ENCODE data around the gene SPINK4.
A peak's percentile ranks its signal among the peaks of the same experiment; 100 is the strongest.

Gene SPINK4, protein sequence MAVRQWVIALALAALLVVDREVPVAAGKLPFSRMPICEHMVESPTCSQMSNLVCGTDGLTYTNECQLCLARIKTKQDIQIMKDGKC

DNA sequence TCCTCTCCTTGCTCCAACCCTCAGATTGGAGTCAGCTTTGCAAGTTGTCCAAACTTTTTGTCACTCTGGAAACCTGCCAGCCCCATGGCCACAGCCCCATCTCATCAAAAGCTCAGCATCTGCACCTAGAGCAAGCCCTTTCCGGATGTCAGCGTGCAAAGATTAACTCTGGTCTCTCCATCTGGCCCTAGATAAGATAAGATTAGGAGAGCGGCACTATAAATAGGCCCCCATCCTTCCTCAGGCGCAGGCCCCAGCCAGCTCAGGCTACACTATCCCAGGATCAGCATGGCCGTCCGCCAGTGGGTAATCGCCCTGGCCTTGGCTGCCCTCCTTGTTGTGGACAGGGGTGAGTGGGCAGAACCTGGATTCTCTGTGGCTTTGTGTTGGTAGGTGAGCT is at the start of gene SPINK4:
Gene SPINK4 (plus strand): TSS at position 247 of the 400 bp plus-strand sequence. CDS start 42 bp downstream, at position 289.
- no peak for DNase-seq (ENCODE audit: low read depth)

DNA sequence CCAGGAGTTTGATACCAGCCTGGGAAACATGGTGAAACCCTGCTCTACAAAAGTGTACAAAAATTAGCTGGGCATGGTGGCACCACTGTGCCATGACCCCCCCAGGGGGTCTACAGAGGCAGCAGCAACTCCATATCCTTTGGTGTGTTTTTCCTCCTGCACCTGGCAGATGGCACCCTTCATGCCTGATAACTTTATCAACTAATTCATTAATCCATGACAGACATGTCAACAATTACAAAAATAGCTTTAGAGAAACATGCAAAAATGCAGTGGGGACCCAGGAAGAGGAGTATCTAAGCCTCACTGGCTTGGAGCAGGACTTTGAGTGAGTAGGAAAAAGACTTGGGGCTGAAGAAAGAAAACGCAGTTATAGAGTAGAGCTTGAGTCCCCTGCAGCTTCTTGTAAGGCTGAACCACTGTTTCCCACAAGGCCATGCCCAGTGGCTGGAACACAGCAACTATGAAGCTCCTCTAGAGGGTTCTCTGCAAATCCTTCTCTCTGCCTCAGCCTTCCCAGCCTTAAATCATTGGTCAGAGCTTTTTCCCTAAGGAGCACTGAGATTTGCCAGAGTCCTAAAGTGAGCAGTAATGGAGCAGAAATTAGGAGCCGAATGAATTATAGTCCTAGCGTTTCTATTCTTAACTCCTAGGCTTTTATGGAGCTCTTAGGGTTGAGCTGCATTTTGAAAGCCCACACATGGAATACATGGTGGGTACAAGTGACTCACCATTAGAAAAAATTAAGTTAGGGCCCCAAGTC is 47.3 kb upstream of the SPINK4 start:
- peak; percentile 71 for DNase-seq (ENCODE audit: low read depth)

DNA sequence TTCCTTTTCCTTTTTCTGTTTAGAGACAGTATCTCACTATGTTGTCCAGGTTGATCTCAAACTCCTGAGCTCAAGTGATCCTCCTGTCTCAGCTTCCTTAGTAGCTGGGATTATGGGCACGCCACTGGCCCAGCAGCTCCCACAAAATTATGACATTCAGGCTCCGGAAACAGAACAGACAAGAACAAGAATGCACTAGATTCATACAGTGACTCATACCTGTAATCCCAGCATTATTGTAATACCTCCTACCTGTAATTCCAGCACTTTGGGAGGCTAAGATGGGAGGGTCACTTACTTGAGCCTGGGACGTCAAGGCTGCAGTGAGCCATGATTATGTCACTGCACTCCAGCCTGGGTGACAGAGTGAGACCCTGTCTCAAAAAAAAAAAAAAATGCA is 46.1 kb upstream of the SPINK4 start:
- DNase-seq (ENCODE audit: low read depth), result no peak

DNA sequence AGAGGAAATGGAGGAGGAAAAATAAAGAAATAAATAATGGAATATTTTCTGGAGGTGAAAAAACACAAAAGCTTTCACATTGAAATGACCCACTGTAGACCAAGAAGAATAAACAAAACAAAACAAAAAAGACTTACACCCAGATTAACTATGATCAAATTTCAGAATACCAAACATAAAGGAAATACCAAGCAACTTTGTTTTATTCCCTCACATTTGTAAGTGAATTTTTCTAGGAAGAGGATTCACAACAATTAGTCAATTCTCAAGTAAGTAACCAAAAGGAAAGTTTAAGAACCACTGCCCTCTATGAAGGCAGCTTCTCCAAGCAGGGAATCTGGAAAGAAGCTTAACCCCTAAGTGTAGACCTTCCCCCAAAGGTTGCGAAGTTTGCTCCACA is 43.2 kb upstream of the SPINK4 start:
- no peak for DNase-seq (ENCODE audit: low read depth)

DNA sequence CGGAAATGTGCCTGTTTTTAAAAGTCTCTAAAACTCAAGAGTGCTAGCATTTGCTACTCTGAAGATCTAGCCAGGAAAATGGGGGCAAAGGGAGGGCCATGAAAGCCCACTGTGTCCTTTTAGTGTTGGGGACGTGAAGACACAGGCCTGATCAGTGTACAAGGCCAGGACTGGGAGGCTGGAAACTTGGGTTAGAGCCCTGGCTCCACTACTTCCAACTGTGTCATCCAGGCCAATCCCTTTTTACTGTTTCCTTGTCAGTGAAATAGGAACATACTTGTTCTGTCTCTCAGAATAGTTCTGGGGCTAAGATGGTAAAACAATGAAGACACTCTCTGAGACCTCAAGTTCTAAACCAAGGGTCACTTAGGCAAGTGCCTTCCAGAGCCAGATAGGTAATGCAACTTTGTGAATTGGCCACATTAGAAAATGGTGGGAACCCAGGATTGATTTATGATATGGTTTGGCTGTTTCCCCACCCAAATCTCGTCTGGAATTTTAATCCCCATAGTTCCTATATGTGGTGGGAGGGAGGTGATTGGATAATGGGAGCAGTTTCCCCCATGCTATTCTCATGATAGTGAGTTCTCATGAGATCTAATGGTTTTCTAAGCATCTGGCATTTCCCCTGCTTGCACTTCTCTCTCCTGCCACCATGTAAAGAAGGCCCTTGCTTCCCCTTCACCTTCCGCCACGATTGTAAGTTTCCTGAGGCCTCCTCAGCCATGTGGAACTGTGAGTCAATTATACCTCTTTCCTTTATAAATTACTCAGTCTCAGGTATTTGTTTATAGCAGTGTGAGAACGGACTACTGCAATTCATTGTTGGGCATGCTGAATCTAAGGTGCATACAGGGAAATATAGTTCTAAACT is 42.5 kb upstream of the SPINK4 start:
- no peak for DNase-seq (ENCODE audit: low read depth)

DNA sequence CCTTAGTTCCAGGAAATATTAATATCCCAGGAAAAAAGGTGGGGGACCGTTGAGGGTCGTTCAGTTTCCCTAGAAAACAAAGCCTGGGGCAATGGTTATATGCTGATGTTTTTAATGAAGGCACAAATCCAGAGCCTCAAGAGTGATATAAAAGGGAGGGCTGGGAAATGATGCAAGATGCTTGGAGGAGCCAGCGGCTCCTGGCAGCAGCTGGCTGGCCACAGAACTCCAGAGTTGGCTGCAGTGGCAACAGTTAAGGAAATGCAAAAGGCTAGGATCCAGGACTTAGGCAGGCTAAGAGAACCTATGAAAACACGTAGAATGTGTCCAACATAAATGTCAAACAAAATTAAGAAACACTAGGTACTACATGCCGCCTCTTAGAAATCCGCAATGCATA is 41.8 kb upstream of the SPINK4 start:
- DNase-seq (ENCODE audit: low read depth), result peak; percentile 79

DNA sequence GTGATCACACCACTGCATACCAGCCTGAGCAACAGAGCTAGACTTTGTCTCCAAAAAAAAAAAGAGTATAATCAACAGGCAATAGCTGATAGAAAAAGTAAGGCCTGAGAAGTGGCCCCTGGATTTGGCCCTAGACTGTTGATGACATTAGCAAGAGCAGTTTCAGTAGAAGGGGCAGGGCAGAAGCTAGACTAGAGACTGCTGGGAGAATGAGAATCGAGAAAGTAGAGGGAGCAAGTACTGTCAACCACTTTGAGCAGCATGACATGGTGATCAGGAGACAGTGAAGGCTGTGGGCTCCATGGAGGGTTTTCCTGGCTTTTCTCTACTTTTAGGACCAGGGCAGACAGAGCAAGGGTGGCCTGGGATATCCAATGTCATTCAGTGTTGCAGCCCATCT is 37.9 kb upstream of the SPINK4 start:
- no peak for DNase-seq (ENCODE audit: low read depth)

DNA sequence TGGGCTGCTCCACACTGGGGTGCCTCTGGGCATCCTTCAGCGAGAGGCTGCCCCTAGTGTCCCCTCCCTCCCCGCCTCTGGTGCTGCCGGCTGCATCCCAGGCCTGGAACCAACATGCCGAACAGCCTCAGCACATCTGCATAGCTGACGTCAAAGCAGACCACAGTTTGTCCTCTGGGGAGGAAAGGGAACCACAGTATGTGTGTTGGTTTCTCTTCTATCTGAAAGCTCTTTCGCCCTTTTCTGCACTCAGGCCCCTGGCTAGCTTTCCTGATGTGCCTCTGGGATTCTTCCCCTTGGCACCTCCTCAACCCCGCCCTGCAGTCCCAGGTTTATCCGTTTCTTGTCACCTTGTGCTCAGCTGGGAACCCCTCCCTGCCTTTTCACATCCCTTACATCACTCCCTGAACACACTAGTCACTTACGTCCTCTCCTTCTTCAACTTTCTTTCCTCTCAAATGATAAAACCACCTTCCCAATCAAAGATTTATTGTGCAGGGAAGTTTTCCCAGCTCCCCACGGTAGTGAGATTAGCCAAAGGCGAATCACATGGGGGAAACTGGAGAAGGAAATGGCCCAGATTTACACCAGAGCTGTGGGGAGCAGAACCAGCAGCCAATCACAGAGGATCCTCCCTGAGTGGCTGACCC is 37.3 kb upstream of the SPINK4 start:
- DNase-seq (ENCODE audit: low read depth), result peak; percentile 84

DNA sequence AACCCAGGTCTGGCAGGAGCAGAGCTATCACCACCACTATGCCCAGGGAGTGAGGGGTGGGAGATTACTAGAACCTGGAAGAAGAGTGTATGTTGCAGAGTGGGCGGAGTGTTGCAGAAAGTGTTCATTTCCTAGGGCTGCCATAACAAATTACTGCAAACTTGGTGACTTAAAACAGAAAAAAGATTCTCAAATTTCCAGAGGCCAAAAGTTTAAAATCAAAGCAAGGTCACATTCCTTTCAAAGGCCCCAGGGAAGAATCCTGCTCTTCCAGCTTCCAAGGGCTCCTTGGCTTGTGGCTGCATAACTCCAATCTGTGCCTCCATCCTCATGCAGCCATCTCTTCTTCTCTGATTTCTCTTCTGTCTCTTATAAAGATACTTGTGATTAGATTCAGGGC is 30.6 kb upstream of the SPINK4 start:
- no peak for DNase-seq (ENCODE audit: low read depth)

DNA sequence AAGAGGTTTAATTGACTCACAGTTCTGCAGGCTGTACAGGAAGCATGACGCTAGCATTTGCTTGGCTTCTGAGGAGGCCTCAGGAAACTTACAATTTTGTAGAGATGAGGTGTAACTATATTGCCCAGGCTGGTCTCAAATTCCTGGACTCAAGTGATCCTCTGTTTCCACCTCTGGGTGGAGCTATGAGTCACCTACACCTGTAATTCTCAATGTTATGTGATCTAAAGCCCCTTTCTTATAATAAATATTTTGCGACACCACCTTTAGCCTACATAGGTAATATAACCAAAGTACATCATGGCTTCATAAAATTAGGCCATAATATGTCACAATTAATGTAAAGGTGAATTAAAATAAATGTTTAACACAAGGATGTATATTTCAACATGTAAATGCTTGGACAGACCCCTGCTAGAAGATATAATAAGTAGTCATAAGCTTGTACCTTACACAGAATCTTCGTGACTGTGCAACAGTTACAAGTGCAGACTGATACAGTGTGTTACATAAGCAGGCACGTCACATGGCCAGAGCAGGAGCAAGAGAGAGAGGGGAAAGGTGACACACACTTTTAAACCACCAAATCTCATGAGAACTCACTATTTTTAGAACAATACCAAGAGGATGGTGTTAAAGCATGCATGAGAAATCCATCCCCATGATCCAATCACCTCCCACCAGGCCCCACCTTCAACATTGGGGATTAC is 29.8 kb upstream of the SPINK4 start:
- no peak for DNase-seq (ENCODE audit: low read depth)

DNA sequence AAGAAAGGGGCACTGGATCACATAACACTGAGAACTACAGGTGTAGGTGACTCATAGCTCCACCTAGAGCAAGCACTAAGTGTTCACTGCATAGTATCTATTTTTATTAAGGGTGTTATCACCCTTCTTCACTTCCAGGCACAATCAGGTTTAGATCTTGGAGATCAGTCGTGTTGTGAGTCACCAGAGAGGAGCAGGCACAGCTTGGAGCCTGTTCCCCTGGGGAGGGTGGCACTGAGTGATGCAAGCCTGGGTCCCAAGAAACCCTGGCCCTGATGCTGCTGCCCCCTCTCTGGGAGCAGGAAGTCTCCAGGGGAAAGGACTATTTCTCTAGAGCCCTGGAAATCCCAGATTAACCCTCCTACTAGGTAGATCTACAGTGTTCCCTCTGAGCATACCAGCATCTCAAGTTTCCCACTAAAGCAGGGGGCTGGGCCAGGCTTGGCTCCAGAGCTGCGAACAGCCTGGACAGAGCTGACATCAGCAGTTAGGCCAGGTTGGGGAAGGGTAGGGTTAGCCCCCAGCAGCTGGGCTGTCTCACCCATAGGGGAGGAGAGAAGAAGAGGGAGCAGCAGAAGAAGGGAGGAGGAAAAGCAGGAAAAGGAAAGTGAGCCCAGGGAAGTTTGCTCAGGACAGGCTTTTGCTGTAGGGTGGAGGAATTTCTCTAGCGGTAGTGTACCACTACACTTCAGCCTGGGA is 28.1 kb upstream of the SPINK4 start:
- no peak for DNase-seq (ENCODE audit: low read depth)

DNA sequence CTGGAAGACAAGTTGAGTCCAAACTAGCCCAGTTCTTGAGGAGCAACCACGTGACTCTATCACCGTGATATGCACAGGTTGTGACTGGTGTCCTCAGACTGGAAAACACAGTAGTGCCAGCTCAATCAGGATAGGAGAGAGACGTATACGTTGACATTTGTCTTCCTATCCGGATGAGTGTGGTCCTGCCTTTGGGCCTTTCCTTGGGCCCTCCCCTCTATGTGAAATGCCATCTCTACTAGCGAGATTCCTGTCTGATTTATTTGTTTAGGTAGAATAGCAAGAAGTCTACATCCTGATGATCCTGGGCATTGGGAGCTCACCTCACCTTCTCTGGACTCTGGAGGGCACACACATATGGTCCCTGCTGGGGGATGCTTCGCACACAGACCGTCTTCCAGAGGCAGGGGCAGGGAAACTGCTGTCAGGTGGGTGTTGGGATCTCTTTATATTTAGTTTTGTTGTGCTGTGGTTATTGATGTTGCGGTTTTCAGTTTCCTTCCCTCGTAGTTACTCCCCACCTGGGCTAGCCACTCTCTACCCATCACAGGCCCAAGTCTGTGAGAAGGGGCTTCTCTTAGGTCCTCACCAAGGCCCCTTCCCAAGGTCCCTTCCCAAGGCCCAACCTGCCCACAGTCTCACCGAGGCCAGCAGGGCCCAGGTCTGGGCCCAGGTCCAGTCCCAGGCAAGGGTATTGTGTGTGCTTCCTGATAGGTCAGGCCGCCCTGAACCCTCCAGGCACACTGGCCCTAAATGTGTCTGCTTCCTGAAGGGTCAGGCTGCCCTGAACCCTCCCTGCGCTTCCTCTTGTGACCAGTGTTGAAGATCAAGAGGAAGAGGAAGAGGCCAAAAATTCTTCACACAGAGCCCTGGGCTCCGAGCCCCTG is 19.0 kb upstream of the SPINK4 start:
- no peak for DNase-seq (ENCODE audit: low read depth)

DNA sequence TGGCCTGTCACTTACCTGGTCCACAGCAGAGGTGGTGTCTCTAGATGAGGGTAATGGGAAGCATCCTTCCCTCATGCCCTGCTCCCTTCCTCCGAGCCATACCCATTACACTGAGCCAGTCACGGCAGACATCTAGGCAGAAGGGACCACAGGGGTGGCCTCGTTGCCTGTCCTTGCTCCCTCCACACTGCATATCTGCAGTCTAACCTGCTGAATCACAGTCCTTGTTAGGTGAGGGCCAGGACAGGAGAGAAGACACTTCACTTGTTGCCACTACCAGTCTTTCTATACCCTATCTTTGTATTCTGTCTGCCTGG is 18.4 kb upstream of the SPINK4 start:
- no peak for DNase-seq (ENCODE audit: low read depth)

DNA sequence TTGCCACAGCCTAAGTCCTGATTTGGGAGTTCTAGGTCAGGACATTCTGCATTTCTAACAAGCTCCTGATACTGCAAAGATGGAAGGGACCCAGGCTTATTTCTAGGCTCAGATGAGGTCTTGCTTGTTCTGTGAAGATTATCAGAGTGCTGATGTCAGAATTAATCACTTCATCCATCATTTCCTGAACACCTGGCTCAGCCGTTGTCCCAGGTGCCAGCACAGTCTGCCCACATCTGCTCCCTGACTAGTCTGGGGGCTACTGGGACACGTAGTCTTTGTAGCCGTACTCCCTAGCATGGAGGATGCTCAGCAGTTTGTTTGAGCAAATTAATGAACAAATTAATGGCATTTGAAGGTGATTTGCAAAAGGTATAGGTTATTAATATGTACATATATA is 17.9 kb upstream of the SPINK4 start:
- no peak for DNase-seq (ENCODE audit: low read depth)

DNA sequence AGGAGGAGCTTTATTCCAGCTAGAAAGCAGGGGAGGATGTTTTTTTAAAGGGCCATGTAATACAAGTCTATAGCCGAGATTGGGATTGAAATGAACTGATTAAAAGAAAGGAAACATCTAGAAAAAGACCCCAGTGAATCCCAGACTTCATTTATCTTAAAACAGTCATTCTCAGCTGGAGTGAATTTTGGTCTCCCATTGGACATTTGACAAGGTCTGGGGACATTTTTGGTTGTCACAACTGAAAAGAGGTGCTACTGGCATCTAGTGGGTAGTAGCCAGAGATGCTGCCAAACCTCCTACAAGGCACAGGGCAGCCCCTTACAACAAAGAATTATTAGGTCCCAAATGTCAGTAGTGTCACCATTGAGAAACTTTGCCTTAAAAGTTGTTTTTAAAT is 16.3 kb upstream of the SPINK4 start:
- no peak for DNase-seq (ENCODE audit: low read depth)

DNA sequence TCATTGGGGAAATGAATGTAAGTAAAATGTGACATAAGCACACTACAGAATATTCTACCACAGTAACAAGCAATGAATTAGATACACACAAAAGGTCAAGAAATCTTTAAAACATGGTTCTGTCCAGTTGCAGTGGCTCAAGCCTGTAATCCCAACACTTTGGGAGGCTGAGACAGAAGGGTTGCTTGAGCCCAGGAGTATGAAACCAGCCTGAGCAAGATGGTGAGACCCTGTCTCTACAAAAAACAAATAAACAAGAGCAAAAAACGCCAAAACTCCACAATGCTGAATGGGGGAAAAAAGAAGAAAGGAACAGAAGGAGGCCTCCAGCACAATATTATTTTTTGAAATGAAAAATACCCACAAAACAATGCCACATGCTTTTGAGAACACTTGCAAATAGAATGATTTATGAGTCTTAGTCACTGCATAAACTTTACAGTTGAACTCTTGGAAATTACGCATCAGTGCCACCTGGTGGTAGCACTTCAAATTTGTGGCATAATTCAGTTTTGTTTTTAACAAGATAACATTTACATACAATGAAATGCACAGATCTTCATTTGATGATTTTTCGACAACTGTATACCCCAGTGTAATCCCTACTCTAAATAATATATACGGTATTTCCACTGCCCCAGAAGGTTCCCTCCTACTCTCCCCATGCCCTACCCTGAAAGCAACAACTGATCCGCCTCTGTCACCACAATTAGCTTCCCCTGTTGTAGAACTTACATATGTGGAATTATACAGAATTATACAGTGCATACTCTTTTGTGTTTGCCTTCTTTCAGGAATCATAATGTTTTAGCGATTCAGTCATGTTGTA is 14.4 kb upstream of the SPINK4 start:
- peak; percentile 69 for DNase-seq (ENCODE audit: low read depth)

DNA sequence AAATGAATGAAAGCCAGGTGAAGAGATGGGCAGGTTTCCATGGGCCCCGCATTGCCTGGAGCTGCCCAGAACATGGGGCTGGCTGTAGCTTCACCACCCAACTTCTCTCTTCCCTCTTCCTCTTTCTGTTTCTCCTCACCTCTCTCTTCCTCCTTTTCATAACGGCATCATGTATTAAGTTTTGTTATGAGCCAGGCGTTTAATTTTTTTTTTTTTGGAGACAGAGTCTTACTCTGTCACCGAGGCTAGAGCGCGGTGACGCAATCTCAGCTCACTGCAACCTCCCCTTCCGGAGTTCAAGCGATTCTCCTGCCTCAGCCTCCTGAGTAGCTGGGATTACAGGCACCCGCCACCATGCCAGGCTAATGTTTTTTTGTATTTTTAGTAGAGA is 13.0 kb upstream of the SPINK4 start:
- DNase-seq (ENCODE audit: low read depth), result no peak

DNA sequence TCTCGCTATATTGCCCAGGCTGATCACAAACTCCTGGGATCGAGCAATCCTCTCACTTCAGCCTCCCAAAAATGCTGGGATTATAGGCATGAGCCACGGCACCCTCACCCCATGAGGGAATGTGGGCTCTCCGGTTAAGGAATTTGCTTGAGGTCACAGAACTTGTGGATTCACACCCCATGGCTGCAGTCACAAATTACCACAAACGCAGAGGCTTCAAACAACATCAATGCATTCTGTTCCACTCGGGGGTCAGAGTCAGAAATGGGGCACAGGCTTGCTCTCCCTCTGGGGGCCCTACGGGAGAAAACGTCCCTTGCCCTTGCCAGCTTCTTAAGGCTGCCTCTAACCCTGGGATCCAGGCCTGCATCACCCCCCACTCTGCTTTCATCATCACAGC is 12.2 kb upstream of the SPINK4 start:
- no peak for DNase-seq (ENCODE audit: low read depth)

DNA sequence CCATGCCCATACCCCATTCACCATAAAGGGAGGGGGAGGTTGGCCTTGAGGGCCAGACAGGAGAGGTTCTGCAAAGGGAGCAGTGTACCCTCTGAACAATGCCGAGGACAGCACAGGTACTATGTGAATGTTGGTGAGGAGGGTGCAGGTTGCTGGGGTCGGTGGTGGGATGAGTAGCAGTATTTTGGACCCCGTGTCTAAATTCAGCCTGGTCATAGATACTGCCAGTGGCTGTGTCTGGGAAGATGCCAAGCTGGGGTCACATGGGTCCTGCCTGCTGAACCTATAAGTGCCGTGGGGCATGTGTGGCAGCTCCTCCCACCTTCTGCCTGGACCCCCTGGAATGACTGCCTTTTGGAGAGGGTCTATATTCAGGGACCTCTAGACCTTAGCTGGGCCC is 11.4 kb upstream of the SPINK4 start:
- DNase-seq (ENCODE audit: low read depth), result no peak
